Fibroblast of lung (primary cell): ENCODE results near the gene PALS2. TPM values are rescaled to one million over a fixed set of nuclear protein-coding genes. Genes with fewer than 3 reads are reported as not detected.

Experiments
- DNase-seq, 2 donors: peaks; one replicate each; pipeline versions ENCODE4 v3.0.0 to v3.0.0-alpha.2; 2010; ENCODE audit warnings: low read depth in 2 of 2
- H2AFZ ChIP-seq: 2 replicates; pipeline ENCODE4 v1.5.1; 2012; ENCODE audit warnings: low read length, control low read depth, inconsistent platforms
- H3K27ac ChIP-seq: 2 replicates; pipeline ENCODE4 v1.5.1; 2011; ENCODE audit warnings: low read length, control low read depth; ENCODE audit not compliant: insufficient read depth
- H3K27me3 ChIP-seq: 2 replicates; pipeline ENCODE4 v1.5.1; 2011; ENCODE audit warnings: mild to moderate bottlenecking, low read length; ENCODE audit not compliant: control insufficient read depth, insufficient read depth
- H3K36me3 ChIP-seq: 2 replicates; pipeline ENCODE4 v1.5.1; 2011; ENCODE audit warnings: low read length; ENCODE audit not compliant: control insufficient read depth, insufficient read depth
- H3K4me1 ChIP-seq: 2 replicates; pipeline ENCODE4 v1.5.1; 2011; ENCODE audit warnings: low read length; ENCODE audit not compliant: control insufficient read depth, insufficient read depth; ENCODE audit errors: extremely low read depth
- H3K4me2 ChIP-seq: 2 replicates; pipeline ENCODE4 v1.5.1; 2011; ENCODE audit warnings: low read length, control low read depth; ENCODE audit not compliant: insufficient read depth; ENCODE audit errors: extremely low read depth
- H3K4me3 ChIP-seq, 4 experiments: fragments of 200-600 bp in 1 of 4; sonication (generic) in 1 of 4; replicated peaks in 1 of 4; 2 replicates each; pipeline ENCODE4 v1.5.1; 2011 to 2016; ENCODE audit warnings: low read length in 4 of 4, low read depth in 3 of 4, mild to moderate bottlenecking in 3 of 4, control low read depth in 2 of 4, inconsistent platforms in 1 of 4, mixed read lengths in 1 of 4; ENCODE audit not compliant: insufficient read depth in 1 of 4; ENCODE audit errors: control extremely low read depth in 1 of 4
- H3K79me2 ChIP-seq: 2 replicates; pipeline ENCODE4 v1.5.1; 2012; ENCODE audit warnings: mild to moderate bottlenecking, low read length, inconsistent platforms; ENCODE audit not compliant: control insufficient read depth, insufficient read depth
- H3K9ac ChIP-seq: 2 replicates; pipeline ENCODE4 v1.5.1; 2011; ENCODE audit warnings: mild to moderate bottlenecking, low read length, control low read depth; ENCODE audit not compliant: insufficient read depth
- H3K9me3 ChIP-seq: 2 replicates; pipeline ENCODE4 v1.5.1; 2012; ENCODE audit warnings: low read depth, low read length; ENCODE audit not compliant: control insufficient read depth, insufficient read depth
- H4K20me1 ChIP-seq: 2 replicates; pipeline ENCODE4 v1.5.1; 2011; ENCODE audit warnings: low read length; ENCODE audit not compliant: control insufficient read depth, insufficient read depth; ENCODE audit errors: extremely low read depth
- CTCF ChIP-seq, 2 donors: IDR thresholded peaks in 1 of 2; conservative IDR thresholded peaks in 1 of 2; 1 replicate in 1 of 2; 2 replicates in 1 of 2; pipeline ENCODE4 v1.5.1; 2011 to 2012; ENCODE audit warnings: low read length in 2 of 2, control low read depth in 1 of 2, inconsistent platforms in 1 of 2, low read depth in 1 of 2, mild to moderate bottlenecking in 1 of 2
- EZH2 ChIP-seq: IDR thresholded peaks from 2 replicates; pipeline ENCODE4 v1.5.1; 2012; ENCODE audit warnings: low read length, control low read depth, mild to moderate bottlenecking; ENCODE audit errors: missing control alignments
- polyA plus RNA-seq, 2 donors: library from polyadenylated mRNA; depleted of rRNA in 1 of 2; stranded (reverse) in 1 of 2; unstranded in 1 of 2; fragments of >200 nt; gene quantifications; 2 replicates each; pipeline ENCODE4 v1.2.1, GENCODE V29; 2011 to 2012; ENCODE audit warnings: missing spikeins in 1 of 2
- total RNA-seq: library from RNA; depleted of rRNA; stranded (reverse); fragments of >200 nt; gene quantifications from 2 replicates; pipeline ENCODE4 v1.2.1, GENCODE V29; 2014

The PALS2 gene
- total and polyA plus RNA-seq, 2 donors (not counting 1 experiment from before 2014, with no cell fraction given) = 12.0 to 18.5 TPM

GRCh38 chr7:24574386-24574785, 1.1 kb downstream of the PALS2 start:
- Histone ChIP-seq H3K4me1 (no peaks in the 10 kb centered on the region), H3K36me3 (no peaks in the 10 kb centered on the region), H3K27ac (peak overlapping the region; percentile 30), H3K79me2 (peaks cover 24% of the 10 kb centered on the region), H3K9me3 (no peaks in the 10 kb centered on the region), H2AFZ (peak overlapping the region; percentile 52), H3K4me3 (peak overlapping the region; percentile 34 to 93 (median 74)), H4K20me1 (no peaks in the 10 kb centered on the region), H3K27me3 (peaks cover 6% of the 10 kb centered on the region), H3K4me2 (peak overlapping the region; percentile 76), H3K9ac (peak overlapping the region; percentile 58)
- no peak for TF ChIP-seq EZH2
- TF ChIP-seq CTCF (conservative IDR thresholded peaks at IDR 0.05 in 1 of 2, IDR thresholded peaks at IDR 0.05 in 1 of 2; ENCODE audit: low read depth in 1 of 2, low read length in 2 of 2) = no peak
- peak; percentile 33 for DNase-seq

DNA sequence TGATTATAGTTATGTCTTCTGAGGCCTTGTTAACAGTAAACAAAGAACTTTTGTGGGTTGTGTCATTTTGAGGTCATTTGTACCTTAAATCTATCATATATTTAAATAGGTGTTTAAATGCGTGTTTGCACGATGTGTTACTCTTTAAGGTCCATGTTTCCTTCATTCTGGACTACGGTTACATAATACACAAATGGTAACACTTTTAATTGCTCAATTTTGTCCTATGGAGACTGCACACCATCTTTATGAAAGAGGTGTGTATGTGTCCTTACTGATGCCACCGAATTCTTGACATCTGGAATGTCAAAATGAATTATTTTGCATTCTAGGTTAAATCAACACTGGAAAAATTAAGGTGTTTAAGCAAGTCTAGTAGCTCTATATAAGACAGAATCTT, 1.7 kb downstream of the PALS2 start:
- no peak for TF ChIP-seq EZH2
- TF ChIP-seq CTCF (conservative IDR thresholded peaks at IDR 0.05 in 1 of 2, IDR thresholded peaks at IDR 0.05 in 1 of 2; ENCODE audit: low read depth in 1 of 2, low read length in 2 of 2) = no peak
- Histone ChIP-seq H3K79me2 (peaks cover 24% of the 10 kb centered on the region), H2AFZ (no peak overlapping the region), H3K27me3 (peaks cover 3% of the 10 kb centered on the region), H3K9ac (no peak overlapping the region), H3K4me1 (no peaks in the 10 kb centered on the region), H3K4me3 (peak overlapping the region; percentile 34 to 93 (median 74)), H4K20me1 (no peaks in the 10 kb centered on the region), H3K4me2 (peak overlapping the region; percentile 76), H3K9me3 (no peaks in the 10 kb centered on the region), H3K36me3 (no peaks in the 10 kb centered on the region), H3K27ac (no peak overlapping the region)
- no peak for DNase-seq

DNA sequence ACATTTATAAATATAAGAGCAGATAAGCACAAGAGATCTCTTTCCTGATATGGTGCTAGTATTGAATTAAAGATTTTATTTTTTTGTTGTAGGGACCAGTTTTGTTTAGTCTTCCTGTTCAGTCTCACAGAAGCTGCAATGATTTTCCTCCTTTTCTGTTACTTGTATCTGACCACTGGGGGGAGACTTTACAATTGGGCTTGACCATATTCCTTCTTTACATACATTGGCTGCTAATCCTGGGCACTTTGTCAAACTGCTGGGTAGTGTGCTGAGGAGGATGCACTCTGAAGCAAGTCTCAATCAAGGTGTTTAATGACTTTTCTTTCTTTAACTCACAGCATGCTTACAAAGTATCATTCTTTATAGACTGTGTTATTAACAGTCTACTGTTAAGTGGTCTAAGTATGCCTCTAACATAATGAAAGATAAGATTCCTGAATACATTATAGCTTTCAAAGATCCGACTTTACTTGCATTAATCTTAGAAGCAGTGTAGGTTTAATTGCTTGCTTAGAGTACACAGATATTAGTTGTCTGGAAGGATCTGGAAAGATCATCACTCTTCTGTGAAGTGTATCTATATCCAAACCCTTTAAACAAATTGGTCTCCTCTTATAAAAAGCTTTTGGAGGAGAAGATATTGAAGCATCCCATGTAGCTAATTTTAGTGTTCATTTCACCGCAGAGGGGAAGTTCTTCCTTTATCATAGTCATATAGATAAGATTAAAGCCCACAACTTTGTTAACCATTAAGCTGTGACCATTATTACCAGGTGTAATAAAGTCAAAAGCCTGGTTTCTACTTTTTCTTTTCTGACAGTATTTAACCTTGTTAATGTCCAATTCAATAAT, 3.1 kb downstream of the PALS2 start:
- Histone ChIP-seq H3K27ac (no peak overlapping the region), H3K27me3 (no peaks in the 10 kb centered on the region), H3K9ac (no peak overlapping the region), H3K4me3 (no peak overlapping the region), H2AFZ (no peak overlapping the region), H4K20me1 (no peaks in the 10 kb centered on the region), H3K4me1 (no peaks in the 10 kb centered on the region), H3K9me3 (no peaks in the 10 kb centered on the region), H3K36me3 (no peaks in the 10 kb centered on the region), H3K4me2 (no peak overlapping the region), H3K79me2 (peaks cover 30% of the 10 kb centered on the region)
- peak; percentile 74 to 87 for DNase-seq
- TF ChIP-seq CTCF (conservative IDR thresholded peaks at IDR 0.05 in 1 of 2, IDR thresholded peaks at IDR 0.05 in 1 of 2; ENCODE audit: low read depth in 1 of 2, low read length in 2 of 2) = peak; percentile 77 to 86
- no peak for TF ChIP-seq EZH2
